Neural cell (in vitro differentiated cells): Measurements from ENCODE around the gene ZNF384. TPM values are rescaled to one million over a fixed set of nuclear protein-coding genes. Genes with fewer than 3 reads are reported as not detected.

ENCODE experiments used
- H2AFZ ChIP-seq: fragments of 200-600, 300-800 bp; sonication (generic), shearing (Covaris generic); 2 replicates; pipeline ENCODE4 v1.6.0; 2014; ENCODE audit warnings: low read depth, mild to moderate bottlenecking, antibody characterized with exemption, low read length, moderate library complexity
- H3F3A ChIP-seq: fragments of 200-600 bp; shearing (Covaris generic); 2 replicates; pipeline ENCODE4 v1.6.1; 2016; ENCODE audit warnings: mild to moderate bottlenecking, moderate library complexity, mixed read lengths, antibody characterized with exemption, low read length; ENCODE audit not compliant: insufficient read depth, poor library complexity, severe bottlenecking
- H3K27ac ChIP-seq: fragments of 200-600, 300-800 bp; sonication (generic), shearing (Covaris generic); 2 replicates; pipeline ENCODE4 v1.5.1; 2014; ENCODE audit warnings: mild to moderate bottlenecking, low read length, moderate library complexity
- H3K27me3 ChIP-seq: fragments of 300-800, 200-600 bp; sonication (generic), shearing (Covaris generic); 2 replicates; pipeline ENCODE4 v1.6.0; 2014; ENCODE audit warnings: mild to moderate bottlenecking, low read depth, low read length, moderate library complexity; ENCODE audit not compliant: insufficient read depth
- H3K36me3 ChIP-seq: fragments of 300-800, 200-600 bp; sonication (generic), shearing (Covaris generic); 2 replicates; pipeline ENCODE4 v1.5.1; 2014; ENCODE audit warnings: mild to moderate bottlenecking, antibody characterized with exemption, low read length, moderate library complexity; ENCODE audit not compliant: insufficient read depth
- H3K4me2 ChIP-seq: fragments of 300-800, 200-600 bp; sonication (generic), shearing (Covaris generic); 2 replicates; pipeline ENCODE4 v1.6.0; 2014; ENCODE audit warnings: mild to moderate bottlenecking, low read length
- H3K4me3 ChIP-seq: fragments of 300-800, 200-600 bp; sonication (generic), shearing (Covaris generic); 2 replicates; pipeline ENCODE4 v1.5.1; 2014; ENCODE audit warnings: mild to moderate bottlenecking, low read length, moderate library complexity
- H3K79me2 ChIP-seq: fragments of 200-600 bp; shearing (Covaris generic); replicated peaks from 2 replicates; pipeline ENCODE4 v1.6.0; 2014; ENCODE audit warnings: mild to moderate bottlenecking, low read length, moderate library complexity; ENCODE audit not compliant: insufficient read depth
- H3K9ac ChIP-seq: fragments of 300-800, 200-600 bp; sonication (generic), shearing (Covaris generic); 2 replicates; pipeline ENCODE4 v1.6.1; 2016; ENCODE audit warnings: mild to moderate bottlenecking, low read length, mixed read lengths
- H3K9me2 ChIP-seq: fragments of 200-600 bp; shearing (Covaris generic); 2 replicates; pipeline ENCODE4 v1.6.1; 2016; ENCODE audit warnings: mild to moderate bottlenecking, low read length, mixed read lengths; ENCODE audit not compliant: insufficient read depth
- H3K9me3 ChIP-seq: fragments of 200-600, 300-800 bp; sonication (generic), shearing (Covaris generic); 2 replicates; pipeline ENCODE4 v1.6.1; 2016; ENCODE audit warnings: mild to moderate bottlenecking, mixed run types, low read length, moderate library complexity, mixed read lengths
- H4K20me1 ChIP-seq: fragments of 200-600 bp; shearing (Covaris generic); 2 replicates; pipeline ENCODE4 v1.6.1; 2016; ENCODE audit warnings: mild to moderate bottlenecking, mixed run types; ENCODE audit not compliant: insufficient read depth
- EP300 ChIP-seq: fragments of 450-650 bp; conservative IDR thresholded peaks from 2 replicates; pipeline ENCODE4 v1.6.1; 2014; ENCODE audit warnings: antibody characterized with exemption, mild to moderate bottlenecking, moderate library complexity; ENCODE audit not compliant: poor library complexity, severe bottlenecking
- EZH2 ChIP-seq: fragments of 200-600, 300-800 bp; shearing (Covaris generic), sonication (generic); IDR thresholded peaks from 2 replicates; pipeline ENCODE4 v1.6.1; 2014; ENCODE audit warnings: antibody characterized with exemption, low read length, borderline replicate concordance, mild to moderate bottlenecking; ENCODE audit not compliant: insufficient read depth, poor library complexity, severe bottlenecking
- MXI1 ChIP-seq: fragments of 450-650 bp; conservative IDR thresholded peaks from 2 replicates; pipeline ENCODE4 v1.6.1; 2014; ENCODE audit warnings: antibody characterized with exemption, mild to moderate bottlenecking; ENCODE audit not compliant: poor library complexity, severe bottlenecking
- POLR2AphosphoS5 ChIP-seq: IDR thresholded peaks from 2 replicates; pipeline ENCODE4 v1.6.1; 2012
- RAD21 ChIP-seq: fragments of 450-650 bp; conservative IDR thresholded peaks from 2 replicates; pipeline ENCODE4 v1.6.1; 2014; ENCODE audit warnings: antibody characterized with exemption, mild to moderate bottlenecking, moderate library complexity
- SMC3 ChIP-seq: fragments of 450-650 bp; conservative IDR thresholded peaks from 2 replicates; pipeline ENCODE4 v1.6.1; 2014; ENCODE audit warnings: antibody characterized with exemption, mild to moderate bottlenecking, moderate library complexity; ENCODE audit not compliant: poor library complexity
- TAF1 ChIP-seq: IDR thresholded peaks from 2 replicates; pipeline ENCODE4 v1.6.1; 2012; ENCODE audit warnings: low read depth
- polyA plus RNA-seq: library from polyadenylated mRNA; depleted of rRNA; stranded (reverse); fragments of >200 nt; gene quantifications from 2 replicates; pipeline ENCODE4 v1.2.3, GENCODE V29; 2014
- TF ChIP-seq, protein P1 (sequence below): IDR thresholded peaks from 2 replicates; pipeline ENCODE4 v1.6.1; 2012; ENCODE audit warnings: borderline replicate concordance
- TF ChIP-seq, protein P2 (sequence below): fragments of 450-650 bp; IDR thresholded peaks from 2 replicates; pipeline ENCODE4 v1.5.1; 2014; ENCODE audit warnings: antibody characterized with exemption, mild to moderate bottlenecking, moderate library complexity; ENCODE audit not compliant: poor library complexity, severe bottlenecking

ZNF384 gene
- polyA plus RNA-seq, 1 donor from 2014 or later: 25.8 TPM

DNA sequence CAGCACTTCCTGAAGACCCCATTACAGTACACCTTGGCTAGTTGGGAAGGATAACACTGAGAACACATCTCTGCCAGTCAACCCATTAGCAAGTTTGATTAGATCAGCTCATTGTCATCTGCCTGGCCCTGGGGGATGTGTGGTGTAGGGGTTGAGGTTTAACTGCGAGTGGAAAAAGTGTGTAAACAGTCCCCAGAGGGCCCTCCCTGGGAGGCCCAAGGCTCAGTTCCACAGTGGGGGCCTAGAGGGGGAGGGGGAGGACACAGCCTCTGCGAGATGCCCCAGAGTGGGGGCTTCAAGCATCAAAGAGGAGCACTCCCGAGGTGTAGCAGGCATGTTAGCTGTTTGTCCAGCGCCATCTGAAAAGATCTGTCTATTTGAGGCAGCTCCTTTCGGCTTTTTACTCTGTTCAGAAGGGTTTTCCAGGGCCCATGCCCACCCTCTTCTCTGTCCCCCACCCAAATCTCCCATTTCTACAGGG is 53.8 kb downstream of the ZNF384 start:
- Histone ChIP-seq H3K9ac (no peak overlapping the region), H3K9me2 (no peaks in the 10 kb centered on the region), H4K20me1 (no peaks in the 10 kb centered on the region), H3K4me2 (no peak overlapping the region), H3K27me3 (no peaks in the 10 kb centered on the region), H2AFZ (no peak overlapping the region), H3K9me3 (no peaks in the 10 kb centered on the region), H3K27ac (no peak overlapping the region), H3K79me2 (no peaks in the 10 kb centered on the region), H3K36me3 (no peaks in the 10 kb centered on the region), H3F3A (no peaks in the 10 kb centered on the region), H3K4me3 (no peak overlapping the region)
- TF ChIP-seq POLR2AphosphoS5: no peak

DNA sequence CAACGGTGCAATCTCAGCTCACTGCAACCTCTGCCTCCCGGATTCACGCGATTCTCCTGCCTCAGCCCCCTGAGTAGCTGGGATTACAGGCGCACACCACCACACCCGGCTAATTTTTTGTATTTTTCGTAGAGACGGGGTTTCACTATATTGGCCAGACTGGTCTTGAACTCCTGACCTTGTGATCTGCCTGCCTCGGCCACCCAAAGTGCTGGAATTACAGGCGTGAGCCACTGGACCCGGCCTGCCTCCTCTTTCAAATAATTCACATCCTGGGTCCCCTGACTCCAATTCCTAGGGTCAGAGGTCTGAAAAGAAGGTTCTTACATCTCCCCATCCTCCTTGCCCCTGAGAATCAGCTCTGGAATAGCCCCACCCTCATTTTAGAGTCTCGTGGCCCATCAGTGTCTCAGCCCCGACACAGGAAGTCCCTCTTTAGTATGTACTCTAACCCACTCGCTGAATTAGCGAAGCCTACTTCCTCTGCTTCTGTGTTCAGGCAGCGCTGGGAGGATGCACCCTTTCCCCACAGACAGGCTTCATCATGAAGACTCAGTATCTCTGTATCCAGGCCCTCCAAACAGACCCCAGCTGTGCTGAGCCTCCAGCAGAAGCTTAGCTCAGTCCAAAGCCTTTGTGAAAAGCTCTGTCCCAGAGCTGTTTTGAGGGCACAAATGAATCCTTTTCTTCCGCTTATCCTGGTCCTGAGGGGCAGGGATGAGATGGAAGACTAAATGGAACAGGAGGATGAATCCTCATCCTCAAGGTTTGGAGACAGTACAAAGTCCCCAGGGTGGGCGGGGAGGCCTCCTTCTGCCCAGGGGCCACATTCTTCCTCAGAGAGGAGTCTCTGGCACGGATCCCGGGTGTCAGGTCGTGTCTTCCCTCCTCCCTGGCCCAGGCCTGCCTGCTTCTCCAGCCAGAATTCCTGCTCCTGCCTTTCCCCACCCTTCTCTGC is 56.9 kb downstream of the ZNF384 start:
- Histone ChIP-seq H3K79me2 (no peaks in the 10 kb centered on the region), H4K20me1 (no peaks in the 10 kb centered on the region), H3K9me2 (no peaks in the 10 kb centered on the region), H3K27ac (no peak overlapping the region), H3K36me3 (no peaks in the 10 kb centered on the region), H2AFZ (no peak overlapping the region), H3K9me3 (no peaks in the 10 kb centered on the region), H3K4me2 (no peak overlapping the region), H3K4me3 (no peak overlapping the region), H3K27me3 (no peaks in the 10 kb centered on the region), H3K9ac (no peak overlapping the region), H3F3A (no peaks in the 10 kb centered on the region)
- TF ChIP-seq MXI1 (no peak), POLR2AphosphoS5 (no peak), TAF1 (no peak), RAD21 (no peak), SMC3 (no peak), EZH2 (no peak), EP300 (no peak)
- TF ChIP-seq, protein P1, sequence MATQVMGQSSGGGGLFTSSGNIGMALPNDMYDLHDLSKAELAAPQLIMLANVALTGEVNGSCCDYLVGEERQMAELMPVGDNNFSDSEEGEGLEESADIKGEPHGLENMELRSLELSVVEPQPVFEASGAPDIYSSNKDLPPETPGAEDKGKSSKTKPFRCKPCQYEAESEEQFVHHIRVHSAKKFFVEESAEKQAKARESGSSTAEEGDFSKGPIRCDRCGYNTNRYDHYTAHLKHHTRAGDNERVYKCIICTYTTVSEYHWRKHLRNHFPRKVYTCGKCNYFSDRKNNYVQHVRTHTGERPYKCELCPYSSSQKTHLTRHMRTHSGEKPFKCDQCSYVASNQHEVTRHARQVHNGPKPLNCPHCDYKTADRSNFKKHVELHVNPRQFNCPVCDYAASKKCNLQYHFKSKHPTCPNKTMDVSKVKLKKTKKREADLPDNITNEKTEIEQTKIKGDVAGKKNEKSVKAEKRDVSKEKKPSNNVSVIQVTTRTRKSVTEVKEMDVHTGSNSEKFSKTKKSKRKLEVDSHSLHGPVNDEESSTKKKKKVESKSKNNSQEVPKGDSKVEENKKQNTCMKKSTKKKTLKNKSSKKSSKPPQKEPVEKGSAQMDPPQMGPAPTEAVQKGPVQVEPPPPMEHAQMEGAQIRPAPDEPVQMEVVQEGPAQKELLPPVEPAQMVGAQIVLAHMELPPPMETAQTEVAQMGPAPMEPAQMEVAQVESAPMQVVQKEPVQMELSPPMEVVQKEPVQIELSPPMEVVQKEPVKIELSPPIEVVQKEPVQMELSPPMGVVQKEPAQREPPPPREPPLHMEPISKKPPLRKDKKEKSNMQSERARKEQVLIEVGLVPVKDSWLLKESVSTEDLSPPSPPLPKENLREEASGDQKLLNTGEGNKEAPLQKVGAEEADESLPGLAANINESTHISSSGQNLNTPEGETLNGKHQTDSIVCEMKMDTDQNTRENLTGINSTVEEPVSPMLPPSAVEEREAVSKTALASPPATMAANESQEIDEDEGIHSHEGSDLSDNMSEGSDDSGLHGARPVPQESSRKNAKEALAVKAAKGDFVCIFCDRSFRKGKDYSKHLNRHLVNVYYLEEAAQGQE: no peak
- TF ChIP-seq, protein P2, sequence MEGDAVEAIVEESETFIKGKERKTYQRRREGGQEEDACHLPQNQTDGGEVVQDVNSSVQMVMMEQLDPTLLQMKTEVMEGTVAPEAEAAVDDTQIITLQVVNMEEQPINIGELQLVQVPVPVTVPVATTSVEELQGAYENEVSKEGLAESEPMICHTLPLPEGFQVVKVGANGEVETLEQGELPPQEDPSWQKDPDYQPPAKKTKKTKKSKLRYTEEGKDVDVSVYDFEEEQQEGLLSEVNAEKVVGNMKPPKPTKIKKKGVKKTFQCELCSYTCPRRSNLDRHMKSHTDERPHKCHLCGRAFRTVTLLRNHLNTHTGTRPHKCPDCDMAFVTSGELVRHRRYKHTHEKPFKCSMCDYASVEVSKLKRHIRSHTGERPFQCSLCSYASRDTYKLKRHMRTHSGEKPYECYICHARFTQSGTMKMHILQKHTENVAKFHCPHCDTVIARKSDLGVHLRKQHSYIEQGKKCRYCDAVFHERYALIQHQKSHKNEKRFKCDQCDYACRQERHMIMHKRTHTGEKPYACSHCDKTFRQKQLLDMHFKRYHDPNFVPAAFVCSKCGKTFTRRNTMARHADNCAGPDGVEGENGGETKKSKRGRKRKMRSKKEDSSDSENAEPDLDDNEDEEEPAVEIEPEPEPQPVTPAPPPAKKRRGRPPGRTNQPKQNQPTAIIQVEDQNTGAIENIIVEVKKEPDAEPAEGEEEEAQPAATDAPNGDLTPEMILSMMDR: no peak
